ENCODE data around the gene CDY2A.
"Not testable (repeated sequence)": the region's sequence is repeated elsewhere in the genome, so short reads cannot be mapped to it uniquely, and the experiment has no call there.

DNA sequence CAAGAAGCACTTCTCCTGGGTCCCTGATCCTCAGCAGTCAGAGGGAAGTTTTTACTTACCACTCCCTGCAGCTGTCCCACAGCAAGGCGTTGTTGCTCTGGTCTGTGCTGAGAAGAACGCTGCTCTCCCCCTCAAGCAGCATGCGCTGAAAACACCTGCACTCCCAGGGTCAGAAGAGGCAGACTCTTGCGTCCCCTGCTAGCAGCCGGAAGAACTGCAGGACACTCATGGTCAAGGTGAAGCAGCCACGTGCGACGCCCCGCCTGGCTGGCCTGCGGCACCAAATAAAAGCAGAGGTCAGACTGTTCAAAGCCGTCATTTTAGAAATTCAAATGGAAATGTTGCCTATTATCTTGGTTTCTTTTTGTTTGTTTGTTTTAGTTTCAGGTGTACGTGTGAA lies 47.9 kb downstream of the CDY2A start:
- not testable (repeated sequence) for TF ChIP-seq CTCF (IDR thresholded peaks at IDR 0.05; ENCODE audit: borderline replicate concordance, extremely low read depth, low read length, poor library complexity, severe bottlenecking); EZH2 (IDR thresholded peaks at IDR 0.05; ENCODE audit: borderline replicate concordance, low read depth, low read length, severe bottlenecking)
